ENCODE measurements around the gene SPTB. TPM values are rescaled to one million over a fixed set of nuclear protein-coding genes. Genes with fewer than 3 reads are reported as not detected.
A peak's percentile ranks its signal among the peaks of the same experiment; 100 is the strongest.

The SPTB gene
- total and polyA plus RNA-seq, 9 of the 15 experiments (the other 6 are each of a cell fraction or from before 2014, with no cell fraction given) = 0.21 to 45.9 (median 11.7) TPM

DNA sequence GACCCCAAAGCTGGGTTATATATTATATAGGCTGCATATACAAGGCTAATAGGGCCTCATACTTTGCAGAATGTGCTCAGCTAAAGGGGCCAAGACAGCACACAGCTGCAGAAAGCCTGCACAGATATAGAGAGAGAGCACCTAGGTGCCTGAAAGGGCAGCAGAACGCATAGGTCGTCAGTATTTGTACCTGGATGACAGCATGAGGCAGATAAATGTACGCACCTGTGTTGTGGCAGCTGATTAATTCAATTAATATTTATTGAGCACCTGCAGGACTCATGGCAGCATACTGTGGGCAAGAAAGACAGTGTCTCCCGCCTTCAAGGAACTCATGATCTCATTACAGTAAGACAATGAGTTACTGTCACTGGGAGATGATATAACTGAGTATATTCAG, 33.4 kb downstream of the SPTB start:
- Histone ChIP-seq H3K27ac (ENCODE audit: extremely low read depth, low read depth, low read length) (peak overlapping the region; percentile 47; the same call in 2 of the 3 replicates), H3K4me3 (no peak overlapping the region), H3K9ac (ENCODE audit: insufficient read depth in 1 of 2, low read depth in 2 of 2, low read length in 2 of 2) (peak overlapping the region in 1 of 2 experiments; percentile 30; a peak in 1 of 4 replicates), H3K4me2 (ENCODE audit: insufficient read depth, low read length) (peak overlapping the region; percentile 40; the same call in 1 of the 2 replicates), H3K27me3 (ENCODE audit: control insufficient read depth in 2 of 2, insufficient read depth in 2 of 2, low read length in 2 of 2) (no peaks in the 10 kb centered on the region), H3K9me1 (ENCODE audit: control insufficient read depth, insufficient read depth, low read length) (no peaks in the 10 kb centered on the region), H3K36me3 (ENCODE audit: control insufficient read depth, insufficient read depth, low read length) (peaks cover 13% of the 10 kb centered on the region; the same call in 2 of the 3 replicates), H3K4me1 (replicated peaks in 1 of 2; ENCODE audit: control insufficient read depth in 2 of 2, insufficient read depth in 2 of 2, low read length in 2 of 2) (peaks cover 8 to 52% of the 10 kb centered on the region in 2 experiments; a peak in 3 of 5 replicates), H4K20me1 (replicated peaks; ENCODE audit: control insufficient read depth, insufficient read depth, low read length) (no peaks in the 10 kb centered on the region; the same call in 1 of the 2 replicates), H3K9me3 (replicated peaks; ENCODE audit: control insufficient read depth, insufficient read depth, low read depth, low read length) (no peaks in the 10 kb centered on the region), H2AFZ (ENCODE audit: low read depth, low read length) (no peak overlapping the region), H3K79me2 (ENCODE audit: control insufficient read depth, insufficient read depth, low read length) (peaks cover 90% of the 10 kb centered on the region)
- ATAC-seq = no peak
- ChIA-PET POLR2A (interaction anchor here (0.6 to 1.6 kb wide), 5 partner anchors 13 to 32 kb away, joined by 3 to 7 read pairs (median 3); no protein-coding TSS in a partner anchor), CTCF (ENCODE audit: low intra/inter-chr PET ratio) (no interaction called here)
- BruUV-seq (replicated peaks) = no TSS peak
- intact Hi-C loops (cut with micrococcal nuclease) (no loop called here), in situ Hi-C loops (cut with MboI) (no loop called here)
- 70% methylated on average over 4 of the region's 4 CpGs for WGBS (ENCODE audit: insufficient coverage, low coverage, missing lambda C conversion rate)
- no peak for DNase-seq (ENCODE audit: extremely low read depth in 1 of 4, low spot score in 3 of 4)
- no peak for FAIRE-seq
- TF ChIP-seq ZNF79 (CRISPR knock-in tag; IDR thresholded peaks at IDR 0.05; ENCODE audit: low read depth) = no peak
- no peak for TF ChIP-seq ZNF584 (CRISPR knock-in tag; IDR thresholded peaks at IDR 0.05; ENCODE audit: low read depth)
- no peak for TF ChIP-seq HDAC8 (tag; IDR thresholded peaks at IDR 0.05)
- no peak for TF ChIP-seq HMG20A (CRISPR knock-in tag; conservative IDR thresholded peaks at IDR 0.05)
- no peak for TF ChIP-seq HNRNPLL (IDR thresholded peaks at IDR 0.05; ENCODE audit: low read depth, low read length, poor library complexity, severe bottlenecking)
- no peak for TF ChIP-seq MTF1 (CRISPR knock-in tag; IDR thresholded peaks at IDR 0.05; ENCODE audit: borderline replicate concordance)
- no peak for TF ChIP-seq TAF7 (tag; IDR thresholded peaks at IDR 0.05)
- TF ChIP-seq, protein P1, sequence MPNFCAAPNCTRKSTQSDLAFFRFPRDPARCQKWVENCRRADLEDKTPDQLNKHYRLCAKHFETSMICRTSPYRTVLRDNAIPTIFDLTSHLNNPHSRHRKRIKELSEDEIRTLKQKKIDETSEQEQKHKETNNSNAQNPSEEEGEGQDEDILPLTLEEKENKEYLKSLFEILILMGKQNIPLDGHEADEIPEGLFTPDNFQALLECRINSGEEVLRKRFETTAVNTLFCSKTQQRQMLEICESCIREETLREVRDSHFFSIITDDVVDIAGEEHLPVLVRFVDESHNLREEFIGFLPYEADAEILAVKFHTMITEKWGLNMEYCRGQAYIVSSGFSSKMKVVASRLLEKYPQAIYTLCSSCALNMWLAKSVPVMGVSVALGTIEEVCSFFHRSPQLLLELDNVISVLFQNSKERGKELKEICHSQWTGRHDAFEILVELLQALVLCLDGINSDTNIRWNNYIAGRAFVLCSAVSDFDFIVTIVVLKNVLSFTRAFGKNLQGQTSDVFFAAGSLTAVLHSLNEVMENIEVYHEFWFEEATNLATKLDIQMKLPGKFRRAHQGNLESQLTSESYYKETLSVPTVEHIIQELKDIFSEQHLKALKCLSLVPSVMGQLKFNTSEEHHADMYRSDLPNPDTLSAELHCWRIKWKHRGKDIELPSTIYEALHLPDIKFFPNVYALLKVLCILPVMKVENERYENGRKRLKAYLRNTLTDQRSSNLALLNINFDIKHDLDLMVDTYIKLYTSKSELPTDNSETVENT (CRISPR knock-in tag; IDR thresholded peaks at IDR 0.05) = no peak
- no peak for TF ChIP-seq ZNF785 (CRISPR knock-in tag; IDR thresholded peaks at IDR 0.05)
- no peak for TF ChIP-seq NONO (IDR thresholded peaks at IDR 0.05; ENCODE audit: low read depth in 2 of 2, low read length in 1 of 2)
- TF ChIP-seq, protein P2, sequence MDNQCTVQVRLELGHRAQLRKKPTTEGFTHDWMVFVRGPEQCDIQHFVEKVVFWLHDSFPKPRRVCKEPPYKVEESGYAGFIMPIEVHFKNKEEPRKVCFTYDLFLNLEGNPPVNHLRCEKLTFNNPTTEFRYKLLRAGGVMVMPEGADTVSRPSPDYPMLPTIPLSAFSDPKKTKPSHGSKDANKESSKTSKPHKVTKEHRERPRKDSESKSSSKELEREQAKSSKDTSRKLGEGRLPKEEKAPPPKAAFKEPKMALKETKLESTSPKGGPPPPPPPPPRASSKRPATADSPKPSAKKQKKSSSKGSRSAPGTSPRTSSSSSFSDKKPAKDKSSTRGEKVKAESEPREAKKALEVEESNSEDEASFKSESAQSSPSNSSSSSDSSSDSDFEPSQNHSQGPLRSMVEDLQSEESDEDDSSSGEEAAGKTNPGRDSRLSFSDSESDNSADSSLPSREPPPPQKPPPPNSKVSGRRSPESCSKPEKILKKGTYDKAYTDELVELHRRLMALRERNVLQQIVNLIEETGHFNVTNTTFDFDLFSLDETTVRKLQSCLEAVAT (IDR thresholded peaks at IDR 0.05) = no peak
- no peak for TF ChIP-seq PHB2 (IDR thresholded peaks at IDR 0.05; ENCODE audit: low read depth)
- no peak for TF ChIP-seq PYGO2 (tag; IDR thresholded peaks at IDR 0.05)
- no peak for TF ChIP-seq KLF16 (IDR thresholded peaks at IDR 0.05)
- TF ChIP-seq ZEB2 (IDR thresholded peaks at IDR 0.05) = no peak
- TF ChIP-seq, protein P3, sequence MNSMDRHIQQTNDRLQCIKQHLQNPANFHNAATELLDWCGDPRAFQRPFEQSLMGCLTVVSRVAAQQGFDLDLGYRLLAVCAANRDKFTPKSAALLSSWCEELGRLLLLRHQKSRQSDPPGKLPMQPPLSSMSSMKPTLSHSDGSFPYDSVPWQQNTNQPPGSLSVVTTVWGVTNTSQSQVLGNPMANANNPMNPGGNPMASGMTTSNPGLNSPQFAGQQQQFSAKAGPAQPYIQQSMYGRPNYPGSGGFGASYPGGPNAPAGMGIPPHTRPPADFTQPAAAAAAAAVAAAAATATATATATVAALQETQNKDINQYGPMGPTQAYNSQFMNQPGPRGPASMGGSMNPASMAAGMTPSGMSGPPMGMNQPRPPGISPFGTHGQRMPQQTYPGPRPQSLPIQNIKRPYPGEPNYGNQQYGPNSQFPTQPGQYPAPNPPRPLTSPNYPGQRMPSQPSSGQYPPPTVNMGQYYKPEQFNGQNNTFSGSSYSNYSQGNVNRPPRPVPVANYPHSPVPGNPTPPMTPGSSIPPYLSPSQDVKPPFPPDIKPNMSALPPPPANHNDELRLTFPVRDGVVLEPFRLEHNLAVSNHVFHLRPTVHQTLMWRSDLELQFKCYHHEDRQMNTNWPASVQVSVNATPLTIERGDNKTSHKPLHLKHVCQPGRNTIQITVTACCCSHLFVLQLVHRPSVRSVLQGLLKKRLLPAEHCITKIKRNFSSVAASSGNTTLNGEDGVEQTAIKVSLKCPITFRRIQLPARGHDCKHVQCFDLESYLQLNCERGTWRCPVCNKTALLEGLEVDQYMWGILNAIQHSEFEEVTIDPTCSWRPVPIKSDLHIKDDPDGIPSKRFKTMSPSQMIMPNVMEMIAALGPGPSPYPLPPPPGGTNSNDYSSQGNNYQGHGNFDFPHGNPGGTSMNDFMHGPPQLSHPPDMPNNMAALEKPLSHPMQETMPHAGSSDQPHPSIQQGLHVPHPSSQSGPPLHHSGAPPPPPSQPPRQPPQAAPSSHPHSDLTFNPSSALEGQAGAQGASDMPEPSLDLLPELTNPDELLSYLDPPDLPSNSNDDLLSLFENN (IDR thresholded peaks at IDR 0.05; ENCODE audit: low read depth in 2 of 2, low read length in 2 of 2) = no peak
- no peak for TF ChIP-seq NFXL1 (CRISPR knock-in tag; IDR thresholded peaks at IDR 0.05)

Measured in K562 (cell line).